ENCODE measurements around the gene TMEM134. TPM values are rescaled to one million over a fixed set of nuclear protein-coding genes. Genes with fewer than 3 reads are reported as not detected.

The TMEM134 gene
- total RNA-seq, 1 experiment from 2014 or later: 52.2 TPM

- no TSS peak for BruUV-seq (replicated peaks)
- POLR2A ChIA-PET: no interaction called here
- CTCF ChIA-PET: interaction anchor here (3.8 kb wide), 1 partner anchor 69 kb away, joined by 38 read pairs; the partner anchor contains the start of gene PPP1CA
These were observed 1.4 kb upstream of the TMEM134 start for GRCh38 chr11:67470337-67471002.

GRCh38 chr11:67469508-67469811, 409 bp upstream of the TMEM134 start:
- peak overlapping the region; percentile 40 for H3K27ac Mint-ChIP-seq (ENCODE audit: unreplicated experiment)
- POLR2A ChIA-PET: interaction anchor here (1.4 kb wide), 1 partner anchor 15 kb away, joined by 3 read pairs; no protein-coding TSS in a partner anchor
- BruUV-seq (replicated peaks): no TSS peak

More at GRCh38 chr11:67470337-67471002, 1.4 kb upstream of the TMEM134 start:
- no peak for DNase-seq
- Mint-ChIP-seq H3K4me1 (ENCODE audit: low read depth, unreplicated experiment) (peaks cover 14% of the 10 kb centered on the region), H3K27ac (ENCODE audit: unreplicated experiment) (no peak overlapping the region), H3K36me3 (ENCODE audit: insufficient read depth, unreplicated experiment) (peaks cover 13% of the 10 kb centered on the region), H3K27me3 (ENCODE audit: insufficient read depth, unreplicated experiment) (no peaks in the 10 kb centered on the region), H3K4me3 (ENCODE audit: unreplicated experiment) (peak overlapping the region; percentile 94), H3K9me3 (ENCODE audit: unreplicated experiment) (no peaks in the 10 kb centered on the region)
- H3K9me3 ChIP-seq: no peaks in the 10 kb centered on the region
- TF ChIP-seq CTCF (IDR thresholded peaks at IDR 0.05; ENCODE audit: insufficient read depth in 1 of 2, low read depth in 1 of 2, low read length in 1 of 2, severe bottlenecking in 1 of 2, unreplicated experiment in 1 of 2): no peak
- H3K4me1 ChIP-seq: peaks cover 16% of the 10 kb centered on the region
- H3K36me3 ChIP-seq (ENCODE audit: control insufficient read depth, insufficient read depth, low read length): no peaks in the 10 kb centered on the region
- intact Hi-C loops (cut with micrococcal nuclease; ENCODE audit: unreplicated experiment): no loop called here
- H3K27me3 ChIP-seq (replicated peaks; ENCODE audit: control insufficient read depth, insufficient read depth, low read length): no peaks in the 10 kb centered on the region
- H3K4me3 ChIP-seq (ENCODE audit: low read depth, low read length): no peak overlapping the region

GRCh38 chr11:67468456-67468758, 644 bp downstream of the TMEM134 start:
- Mint-ChIP-seq H3K4me3 (ENCODE audit: unreplicated experiment) (peak overlapping the region; percentile 94), H3K9me3 (ENCODE audit: unreplicated experiment) (no peaks in the 10 kb centered on the region), H3K27me3 (ENCODE audit: insufficient read depth, unreplicated experiment) (no peaks in the 10 kb centered on the region), H3K27ac (ENCODE audit: unreplicated experiment) (peak overlapping the region; percentile 89), H3K36me3 (ENCODE audit: insufficient read depth, unreplicated experiment) (peaks cover 22% of the 10 kb centered on the region), H3K4me1 (ENCODE audit: low read depth, unreplicated experiment) (peaks cover 20% of the 10 kb centered on the region)
- no peak for TF ChIP-seq CTCF (IDR thresholded peaks at IDR 0.05; ENCODE audit: insufficient read depth in 1 of 2, low read depth in 1 of 2, low read length in 1 of 2, severe bottlenecking in 1 of 2, unreplicated experiment in 1 of 2)
- Histone ChIP-seq H3K36me3 (ENCODE audit: control insufficient read depth, insufficient read depth, low read length) (no peaks in the 10 kb centered on the region), H3K27me3 (replicated peaks; ENCODE audit: control insufficient read depth, insufficient read depth, low read length) (no peaks in the 10 kb centered on the region), H3K4me1 (peaks cover 29% of the 10 kb centered on the region), H3K9me3 (no peaks in the 10 kb centered on the region), H3K4me3 (ENCODE audit: low read depth, low read length) (peak overlapping the region; percentile 69)
- ChIA-PET POLR2A (interaction anchor here (0.6 to 1.6 kb wide), 6 partner anchors 16 to 113 kb away, joined by 3 to 9 read pairs (median 6); partner anchors contain the start of genes CORO1B and PPP1CA), CTCF (interaction anchor here (0.5 to 3.8 kb wide), 7 partner anchors 14 to 161 kb away, joined by 3 to 38 read pairs (median 3); partner anchors contain the start of genes AIP, GSTP1, NUDT8 and PPP1CA)
- no TSS peak for BruUV-seq (replicated peaks)
- DNase-seq: peak in 1 of 2 experiments; percentile 61
- intact Hi-C loops (cut with micrococcal nuclease; ENCODE audit: unreplicated experiment): loop anchor here (2.0 kb wide), 1 partner anchor 48 kb away; no protein-coding TSS in a partner anchor

More at GRCh38 chr11:67469508-67469811, 409 bp upstream of the TMEM134 start:
- Mint-ChIP-seq H3K4me3 (ENCODE audit: unreplicated experiment) (peak overlapping the region; percentile 94), H3K27me3 (ENCODE audit: insufficient read depth, unreplicated experiment) (no peaks in the 10 kb centered on the region), H3K9me3 (ENCODE audit: unreplicated experiment) (no peaks in the 10 kb centered on the region), H3K36me3 (ENCODE audit: insufficient read depth, unreplicated experiment) (peaks cover 18% of the 10 kb centered on the region), H3K4me1 (ENCODE audit: low read depth, unreplicated experiment) (peaks cover 20% of the 10 kb centered on the region)
- DNase-seq: no peak
- H3K4me3 ChIP-seq (ENCODE audit: low read depth, low read length): peak overlapping the region; percentile 69
- H3K9me3 ChIP-seq: no peaks in the 10 kb centered on the region
- CTCF ChIA-PET: interaction anchor here (0.6 to 3.8 kb wide), 4 partner anchors 30 to 138 kb away, joined by 3 to 38 read pairs (median 4); partner anchors contain the start of genes GSTP1 and PPP1CA
- TF ChIP-seq CTCF (IDR thresholded peaks at IDR 0.05; ENCODE audit: insufficient read depth in 1 of 2, low read depth in 1 of 2, low read length in 1 of 2, severe bottlenecking in 1 of 2, unreplicated experiment in 1 of 2): no peak
- intact Hi-C loops (cut with micrococcal nuclease; ENCODE audit: unreplicated experiment): loop anchor here (1.0 to 2.0 kb wide), 7 partner anchors 14 to 80 kb away; partner anchors contain the start of genes AIP, CDK2AP2, CORO1B and PPP1CA
- no peaks in the 10 kb centered on the region for H3K27me3 ChIP-seq (replicated peaks; ENCODE audit: control insufficient read depth, insufficient read depth, low read length)
- H3K4me1 ChIP-seq: peaks cover 20% of the 10 kb centered on the region
- H3K36me3 ChIP-seq (ENCODE audit: control insufficient read depth, insufficient read depth, low read length): no peaks in the 10 kb centered on the region

Data from Caco-2 (cell line).